WERI-Rb-1 (cell line): ENCODE data around the gene POU2AF1.

Experiments
- DNase-seq: peaks from one replicate; pipeline ENCODE4 v3.0.0-alpha.2; 2020
- H3K27ac ChIP-seq: fragments of 250-450 bp; sonication (Bioruptor Pico); 2 replicates; pipeline ENCODE4 v1.5.1; 2020; ENCODE audit warnings: mild to moderate bottlenecking, moderate library complexity
- H3K27me3 ChIP-seq: fragments of 250-450 bp; sonication (Bioruptor Pico); 2 replicates; pipeline ENCODE4 v1.5.1; 2021; ENCODE audit warnings: mild to moderate bottlenecking, low read depth, moderate library complexity; ENCODE audit not compliant: insufficient read depth, severe bottlenecking
- H3K36me3 ChIP-seq: fragments of 250-450 bp; sonication (Bioruptor Pico); 2 replicates; pipeline ENCODE4 v1.5.1; 2020; ENCODE audit warnings: mild to moderate bottlenecking, moderate library complexity
- H3K4me3 ChIP-seq: 2 replicates; pipeline ENCODE4 v1.5.1; 2011; ENCODE audit warnings: low read depth, mild to moderate bottlenecking, control low read depth, low read length
- H3K9me3 ChIP-seq: fragments of 250-450 bp; sonication (Bioruptor Pico); 2 replicates; pipeline ENCODE4 v1.5.1; 2021; ENCODE audit warnings: mild to moderate bottlenecking, moderate library complexity; ENCODE audit not compliant: severe bottlenecking
- CTCF ChIP-seq: IDR thresholded peaks from 2 replicates; pipeline ENCODE4 v1.5.1; 2011; ENCODE audit warnings: low read depth, mild to moderate bottlenecking, control low read depth, inconsistent platforms, low read length

POU2AF1 gene

GRCh38 chr11:111408789-111409727, 30.0 kb upstream of the POU2AF1 start:
- H3K36me3 ChIP-seq, result no peaks in the 10 kb centered on the region
- DNase-seq, result no peak
- TF ChIP-seq CTCF, result no peak
- H3K27me3 ChIP-seq, result no peaks in the 10 kb centered on the region
- no peaks in the 10 kb centered on the region for H3K9me3 ChIP-seq
- H3K27ac ChIP-seq, result no peak overlapping the region
- H3K4me3 ChIP-seq, result no peak overlapping the region

GRCh38 chr11:111407652-111408051, 28.6 kb upstream of the POU2AF1 start:
- H3K36me3 ChIP-seq, result no peaks in the 10 kb centered on the region
- TF ChIP-seq CTCF, result no peak
- H3K27me3 ChIP-seq, result no peaks in the 10 kb centered on the region
- no peaks in the 10 kb centered on the region for H3K9me3 ChIP-seq
- no peak for DNase-seq
- no peak overlapping the region for H3K4me3 ChIP-seq
- no peak overlapping the region for H3K27ac ChIP-seq

- H3K36me3 ChIP-seq, result no peaks in the 10 kb centered on the region
- no peak for DNase-seq
- no peak for TF ChIP-seq CTCF
- no peak overlapping the region for H3K4me3 ChIP-seq
- no peak overlapping the region for H3K27ac ChIP-seq
- H3K9me3 ChIP-seq, result no peaks in the 10 kb centered on the region
- no peaks in the 10 kb centered on the region for H3K27me3 ChIP-seq
Measured at GRCh38 chr11:111406589-111406988, 27.5 kb upstream of the POU2AF1 start.

GRCh38 chr11:111406091-111406490, 27.0 kb upstream of the POU2AF1 start:
- Histone ChIP-seq H3K27ac (no peak overlapping the region), H3K4me3 (no peak overlapping the region), H3K36me3 (no peaks in the 10 kb centered on the region), H3K27me3 (no peaks in the 10 kb centered on the region), H3K9me3 (no peaks in the 10 kb centered on the region)
- TF ChIP-seq CTCF, result no peak
- no peak for DNase-seq

- Histone ChIP-seq H3K27me3 (no peaks in the 10 kb centered on the region), H3K36me3 (no peaks in the 10 kb centered on the region), H3K4me3 (no peak overlapping the region), H3K27ac (no peak overlapping the region), H3K9me3 (no peaks in the 10 kb centered on the region)
- no peak for DNase-seq
- no peak for TF ChIP-seq CTCF
Measured at GRCh38 chr11:111405551-111405950, 26.5 kb upstream of the POU2AF1 start.
